ENCODE measurements around the gene ZZZ3.

DNA sequence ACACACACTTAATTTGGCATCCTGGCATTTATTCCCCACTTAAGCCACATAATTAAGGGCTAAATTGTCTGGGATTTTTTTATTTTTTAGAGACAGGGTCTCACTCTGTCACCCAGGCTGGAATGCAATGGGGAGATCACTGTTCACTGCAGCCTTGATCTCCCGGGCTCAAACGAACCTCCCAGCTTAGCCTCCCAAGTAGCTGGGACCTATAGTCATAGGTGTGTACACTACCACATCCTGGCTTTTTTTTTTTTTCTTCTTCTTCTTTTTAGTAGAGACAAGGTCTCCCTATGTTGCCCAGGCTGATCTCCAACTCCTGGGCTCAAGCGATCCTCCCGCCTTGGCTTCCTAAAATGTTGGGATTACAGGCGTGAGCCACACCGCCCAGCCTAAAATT, 24.2 kb downstream of the ZZZ3 start:
- no peak for TF ChIP-seq POLR2AphosphoS5 (IDR thresholded peaks at IDR 0.05)
- TF ChIP-seq, protein P1, sequence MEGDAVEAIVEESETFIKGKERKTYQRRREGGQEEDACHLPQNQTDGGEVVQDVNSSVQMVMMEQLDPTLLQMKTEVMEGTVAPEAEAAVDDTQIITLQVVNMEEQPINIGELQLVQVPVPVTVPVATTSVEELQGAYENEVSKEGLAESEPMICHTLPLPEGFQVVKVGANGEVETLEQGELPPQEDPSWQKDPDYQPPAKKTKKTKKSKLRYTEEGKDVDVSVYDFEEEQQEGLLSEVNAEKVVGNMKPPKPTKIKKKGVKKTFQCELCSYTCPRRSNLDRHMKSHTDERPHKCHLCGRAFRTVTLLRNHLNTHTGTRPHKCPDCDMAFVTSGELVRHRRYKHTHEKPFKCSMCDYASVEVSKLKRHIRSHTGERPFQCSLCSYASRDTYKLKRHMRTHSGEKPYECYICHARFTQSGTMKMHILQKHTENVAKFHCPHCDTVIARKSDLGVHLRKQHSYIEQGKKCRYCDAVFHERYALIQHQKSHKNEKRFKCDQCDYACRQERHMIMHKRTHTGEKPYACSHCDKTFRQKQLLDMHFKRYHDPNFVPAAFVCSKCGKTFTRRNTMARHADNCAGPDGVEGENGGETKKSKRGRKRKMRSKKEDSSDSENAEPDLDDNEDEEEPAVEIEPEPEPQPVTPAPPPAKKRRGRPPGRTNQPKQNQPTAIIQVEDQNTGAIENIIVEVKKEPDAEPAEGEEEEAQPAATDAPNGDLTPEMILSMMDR (IDR thresholded peaks at IDR 0.05): no peak
- TF ChIP-seq POLR2A (IDR thresholded peaks at IDR 0.05; ENCODE audit: low read depth): no peak
